GM21619 (cell line): ENCODE measurements around the gene CTNNA3.

ENCODE experiments used
- ATAC-seq: cut with Tn5 transposase; IDR thresholded peaks from one replicate; pipeline ENCODE4 v1.9.1; 2021; ENCODE audit not compliant: unreplicated experiment

CTNNA3 gene

GRCh38 chr10:66951896-66952295 lies 744.1 kb downstream of the CTNNA3 start:
- ATAC-seq = no peak

DNA sequence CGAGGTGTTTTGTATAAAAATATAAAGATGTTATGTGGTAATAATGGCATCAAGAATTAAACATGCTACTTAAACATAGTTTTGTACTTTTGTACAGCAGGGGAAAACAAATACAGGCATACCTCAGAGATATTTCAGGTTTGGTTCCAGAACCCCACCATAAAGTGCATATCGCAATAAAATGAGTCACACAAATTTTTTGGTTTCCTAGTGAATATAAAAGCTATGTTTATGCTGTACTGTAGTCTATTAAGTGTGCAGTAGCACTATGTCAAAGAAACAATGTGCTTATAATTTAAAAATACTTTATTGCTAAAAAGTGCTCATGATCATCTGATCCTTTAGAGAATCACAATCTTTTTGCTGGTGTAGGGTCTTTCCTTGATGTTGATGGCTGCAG lies 752.4 kb downstream of the CTNNA3 start:
- ATAC-seq = no peak

DNA sequence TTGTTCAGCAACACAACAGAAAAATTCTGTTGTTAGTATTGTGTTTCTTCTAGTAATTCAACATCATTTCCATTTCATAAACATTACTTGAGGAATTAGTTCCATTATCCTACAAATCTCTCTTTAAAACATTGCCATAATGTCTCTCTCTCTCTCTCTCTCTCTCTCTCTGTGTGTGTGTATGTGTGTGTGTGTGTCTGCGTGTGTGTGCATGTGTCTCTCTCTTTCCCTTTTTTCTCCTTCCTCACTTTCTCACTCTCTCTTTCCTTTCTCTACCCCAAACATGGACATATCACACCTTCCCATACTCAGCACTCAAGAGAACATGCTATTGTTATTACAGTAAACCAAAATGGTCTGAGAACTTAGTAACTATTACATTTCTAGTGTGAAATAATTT lies 753.6 kb downstream of the CTNNA3 start:
- no peak for ATAC-seq

- ATAC-seq = no peak
Observed at GRCh38 chr10:66941491-66941890, 754.5 kb downstream of the CTNNA3 start.

- no peak for ATAC-seq
Observed at GRCh38 chr10:66940965-66941364, 755.0 kb downstream of the CTNNA3 start.

DNA sequence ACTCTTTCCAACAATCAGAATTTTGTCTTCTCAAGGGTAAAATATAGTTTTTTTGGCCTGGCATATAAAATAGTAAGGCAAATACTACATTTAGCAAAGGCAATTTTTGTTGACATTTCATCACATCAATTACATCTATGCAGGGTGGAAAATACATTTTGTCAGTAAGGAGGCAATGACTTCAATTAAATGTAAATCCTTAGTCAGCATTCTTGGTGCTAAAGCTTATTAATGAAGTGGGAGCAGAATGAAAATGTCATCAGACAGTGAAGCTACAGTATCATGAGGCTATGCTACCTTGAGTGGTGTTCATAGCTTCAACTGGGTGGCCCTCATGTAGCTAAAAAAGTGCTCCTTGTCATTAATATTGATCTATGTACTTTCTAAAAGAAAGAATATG lies 761.3 kb downstream of the CTNNA3 start:
- no peak for ATAC-seq

DNA sequence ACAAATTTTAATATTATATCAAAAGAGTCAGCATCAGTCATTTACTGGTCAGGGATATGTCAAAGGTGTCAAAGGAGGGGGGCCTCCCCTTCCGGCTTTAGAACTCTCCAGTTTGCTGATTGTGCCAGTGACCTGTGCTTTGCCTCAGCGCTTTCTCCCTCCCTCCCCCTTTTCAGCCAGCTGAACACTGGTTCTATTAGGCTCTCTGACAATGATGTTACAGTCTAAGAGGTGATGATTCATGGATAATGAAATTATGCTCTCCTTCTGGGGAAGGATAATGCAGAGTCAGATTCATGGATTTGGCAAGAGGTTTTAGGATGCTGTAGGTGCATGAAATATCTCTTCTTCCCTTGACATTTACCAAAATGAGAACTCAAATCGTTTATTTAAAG lies 764.0 kb downstream of the CTNNA3 start:
- no peak for ATAC-seq

DNA sequence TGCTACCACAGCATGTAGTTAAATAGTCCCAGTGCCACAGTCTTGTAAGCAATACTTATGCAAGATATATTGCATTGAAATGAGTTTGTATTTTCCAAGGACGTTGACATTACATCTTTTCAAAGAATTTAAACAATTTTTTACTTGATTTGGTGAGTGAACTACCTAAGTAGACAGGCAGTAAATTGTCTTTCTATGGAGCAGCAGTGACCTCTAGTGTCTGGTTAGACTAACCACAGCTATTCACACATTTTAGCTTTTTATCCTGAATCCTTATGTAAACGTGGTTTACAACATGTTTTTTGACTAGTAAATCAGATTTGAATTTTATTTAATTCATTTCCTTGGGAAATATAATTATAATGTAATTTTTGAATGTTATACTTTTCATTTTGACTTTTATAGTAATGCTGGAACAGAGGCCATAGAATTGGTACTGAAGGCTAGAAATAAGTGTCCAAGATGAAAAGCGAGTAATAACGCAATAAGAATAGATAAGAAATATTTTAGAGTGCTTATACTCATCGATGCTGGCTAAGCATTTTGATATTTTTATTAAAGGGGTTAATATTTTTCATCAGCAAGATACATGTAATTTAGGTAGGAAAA lies 764.6 kb downstream of the CTNNA3 start:
- ATAC-seq = peak; percentile 71

DNA sequence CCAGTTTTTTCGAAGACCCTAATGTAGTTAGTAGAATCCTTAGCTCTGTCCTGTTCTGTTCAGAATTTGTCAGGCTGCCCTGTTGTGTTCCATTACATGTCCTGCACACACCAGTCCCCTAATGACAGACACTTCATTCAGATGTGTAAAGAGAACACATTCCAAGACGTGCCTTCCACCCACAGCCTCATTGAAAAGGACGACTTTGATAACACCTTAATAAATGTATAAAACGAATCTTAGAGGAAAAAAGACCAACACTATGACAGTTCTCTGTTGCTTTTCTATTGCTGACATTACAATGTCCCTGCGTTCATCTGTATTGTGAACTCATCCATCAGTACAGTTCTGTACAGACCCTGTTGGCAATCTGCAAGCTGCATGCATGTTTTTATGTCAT lies 766.6 kb downstream of the CTNNA3 start:
- no peak for ATAC-seq

DNA sequence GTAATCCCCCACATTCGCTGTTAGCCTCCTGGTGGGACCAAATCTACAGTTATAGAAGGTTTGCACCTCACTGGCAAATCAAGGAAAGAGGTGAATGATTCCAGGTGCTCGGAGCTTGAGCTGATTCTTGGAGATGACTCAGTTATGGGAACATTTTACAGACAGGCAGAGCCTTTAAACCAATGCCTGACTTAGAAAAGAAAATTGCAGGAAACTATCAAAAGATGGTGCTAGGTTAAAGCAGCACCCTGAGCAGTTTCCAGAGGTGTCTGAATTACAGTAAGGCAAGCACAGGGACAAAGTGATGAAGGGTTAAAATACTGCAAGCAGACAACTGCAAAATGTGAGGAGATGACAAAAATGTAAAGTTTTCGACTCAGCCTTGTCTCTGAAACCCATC lies 767.2 kb downstream of the CTNNA3 start:
- ATAC-seq = no peak

DNA sequence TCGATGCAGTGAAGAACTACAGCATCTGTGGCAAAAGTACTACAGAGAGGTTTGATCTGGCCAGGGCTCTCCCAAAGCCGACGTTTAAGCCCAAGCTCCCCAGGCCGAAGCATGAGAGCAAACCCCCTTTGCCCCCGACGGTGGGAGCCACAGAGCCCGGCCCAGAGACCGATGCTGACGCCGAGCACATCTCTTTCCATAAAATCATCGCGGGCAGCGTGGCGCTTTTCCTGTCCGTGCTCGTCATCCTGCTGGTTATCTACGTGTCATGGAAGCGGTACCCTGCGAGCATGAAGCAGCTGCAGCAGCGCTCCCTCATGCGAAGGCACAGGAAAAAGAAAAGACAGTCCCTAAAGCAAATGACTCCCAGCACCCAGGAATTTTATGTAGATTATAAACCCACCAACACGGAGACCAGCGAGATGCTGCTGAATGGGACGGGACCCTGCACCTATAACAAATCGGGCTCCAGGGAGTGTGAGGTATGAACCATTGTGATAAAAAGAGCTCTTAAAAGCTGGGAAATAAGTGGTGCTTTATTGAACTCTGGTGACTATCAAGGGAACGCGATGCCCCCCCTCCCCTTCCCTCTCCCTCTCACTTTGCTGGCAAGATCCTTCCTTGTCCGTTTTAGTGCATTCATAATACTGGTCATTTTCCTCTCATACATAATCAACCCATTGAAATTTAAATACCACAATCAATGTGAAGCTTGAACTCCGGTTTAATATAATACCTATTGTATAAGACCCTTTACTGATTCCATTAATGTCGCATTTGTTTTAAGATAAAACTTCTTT lies 767.8 kb downstream of the CTNNA3 start:
- ATAC-seq = no peak

GRCh38 chr10:66927251-66927935 lies 768.6 kb downstream of the CTNNA3 start:
- no peak for ATAC-seq

DNA sequence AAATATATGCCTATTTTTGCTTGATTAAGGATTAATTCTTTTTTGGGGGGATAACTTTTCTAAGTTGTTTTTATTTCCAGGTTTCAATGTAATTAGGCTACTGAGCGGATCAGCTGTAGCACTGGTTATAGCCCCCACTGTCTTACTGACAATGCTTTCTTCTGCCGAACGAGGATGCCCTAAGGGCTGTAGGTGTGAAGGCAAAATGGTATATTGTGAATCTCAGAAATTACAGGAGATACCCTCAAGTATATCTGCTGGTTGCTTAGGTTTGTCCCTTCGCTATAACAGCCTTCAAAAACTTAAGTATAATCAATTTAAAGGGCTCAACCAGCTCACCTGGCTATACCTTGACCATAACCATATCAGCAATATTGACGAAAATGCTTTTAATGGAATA lies 769.2 kb downstream of the CTNNA3 start:
- ATAC-seq = no peak

GRCh38 chr10:66925896-66926715 lies 769.9 kb downstream of the CTNNA3 start, which contains the start of gene LRRTM3:
Gene LRRTM3, plus strand, starts transcription at chr10:66926036.
- peak; percentile 100 for ATAC-seq

DNA sequence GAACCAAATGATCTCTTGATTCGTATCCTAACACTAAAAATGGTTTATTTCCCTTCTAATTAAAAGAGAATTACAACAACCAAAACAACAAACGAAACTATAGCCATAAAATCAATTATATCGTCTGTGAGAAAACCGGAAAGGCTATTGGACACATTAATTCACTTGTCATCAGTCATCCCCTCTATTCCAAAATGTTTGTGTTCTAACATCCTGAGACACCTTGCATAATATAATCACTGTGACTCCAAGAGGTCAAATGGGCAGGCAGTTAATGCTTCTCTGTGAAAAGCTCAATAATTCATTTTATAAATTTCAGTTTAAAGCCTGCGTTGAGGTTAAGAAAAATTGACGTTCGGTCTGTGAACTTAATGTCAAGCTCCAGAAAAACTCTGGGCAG lies 770.6 kb downstream of the CTNNA3 start:
- no peak for ATAC-seq

GRCh38 chr10:66924674-66925345 lies 771.2 kb downstream of the CTNNA3 start:
- ATAC-seq = no peak

GRCh38 chr10:66919248-66919647 lies 776.7 kb downstream of the CTNNA3 start:
- ATAC-seq = no peak

GRCh38 chr10:66917104-66917503 lies 778.9 kb downstream of the CTNNA3 start:
- ATAC-seq = no peak

DNA sequence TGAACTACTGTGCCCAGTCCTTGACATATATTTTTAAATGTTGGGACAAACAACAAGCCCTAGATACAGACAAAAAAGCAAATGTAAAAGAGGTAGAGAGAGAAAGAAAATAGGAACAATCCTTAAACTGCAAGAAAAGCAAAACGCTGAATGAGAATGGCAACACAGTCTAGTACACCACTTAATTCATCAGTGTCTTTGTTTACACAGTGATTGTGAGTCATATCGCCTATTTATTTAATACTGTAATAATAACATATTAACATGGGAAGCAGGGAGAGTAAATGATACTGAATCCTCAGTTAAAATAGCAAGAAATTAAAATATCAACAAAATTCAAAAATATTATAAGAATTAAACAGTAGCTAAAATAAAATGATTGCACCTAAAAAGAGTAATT lies 780.0 kb downstream of the CTNNA3 start:
- ATAC-seq = no peak

DNA sequence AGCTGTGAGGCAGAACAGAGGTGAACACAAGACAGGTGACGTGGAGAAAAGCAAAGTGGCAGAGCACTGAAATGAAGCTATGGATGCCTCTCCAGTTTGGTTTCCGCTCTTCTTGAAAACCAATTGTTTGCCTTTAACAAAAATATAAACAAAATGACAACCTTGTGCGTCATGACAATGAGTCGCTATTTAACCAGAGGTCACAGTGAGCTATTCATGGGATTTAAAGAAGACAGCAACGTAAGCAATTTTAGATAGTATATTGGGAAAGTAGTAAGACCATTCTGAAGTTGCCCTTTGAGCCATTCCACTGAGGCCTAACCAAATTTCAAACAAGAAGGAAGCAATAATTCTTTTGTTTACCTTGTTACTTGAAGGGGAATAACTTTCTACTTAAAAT lies 785.3 kb downstream of the CTNNA3 start:
- no peak for ATAC-seq

DNA sequence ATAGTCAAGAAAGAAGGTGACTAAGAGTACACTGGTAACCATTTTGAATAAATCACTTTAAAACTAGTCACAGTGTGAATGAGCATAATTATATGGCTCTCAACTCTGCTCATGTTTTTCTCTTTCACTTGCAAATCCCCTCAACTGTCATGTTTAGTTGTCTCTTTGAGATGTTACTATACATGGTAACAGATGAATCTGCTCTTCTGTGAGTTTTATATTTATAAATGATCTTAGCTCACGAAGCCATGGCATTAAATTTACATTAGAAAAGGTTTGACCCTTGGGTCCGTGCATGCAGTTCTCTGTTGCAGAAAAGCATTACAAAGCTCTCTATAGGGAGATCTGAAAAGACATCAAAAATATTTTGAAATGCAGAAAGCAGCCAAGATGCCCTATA lies 803.1 kb downstream of the CTNNA3 start:
- no peak for ATAC-seq
